HK-2 (cell line): ENCODE results near the gene PIAS1.
A peak's percentile ranks its signal among the peaks of the same experiment; 100 is the strongest.
"Not testable (repeated sequence)": the region's sequence is repeated elsewhere in the genome, so short reads cannot be mapped to it uniquely, and the experiment has no call there.

Experiments used
- DNase-seq: peaks from one replicate; pipeline ENCODE4 v3.0.0-alpha.2; 2018; ENCODE audit not compliant: unreplicated experiment

PIAS1 gene

GRCh38 chr15:68218331-68218730 lies 164.2 kb downstream of the PIAS1 start:
- DNase-seq = no peak

GRCh38 chr15:68218847-68219798 lies 165.0 kb downstream of the PIAS1 start:
- no peak for DNase-seq

- DNase-seq = no peak
These were observed 166.4 kb downstream of the PIAS1 start for GRCh38 chr15:68220489-68220888.

GRCh38 chr15:68220967-68221366 lies 166.9 kb downstream of the PIAS1 start:
- no peak for DNase-seq

- not testable (repeated sequence) for DNase-seq
These were observed 167.7 kb downstream of the PIAS1 start for GRCh38 chr15:68221530-68222431.

GRCh38 chr15:68222432-68222743 lies 168.3 kb downstream of the PIAS1 start:
- DNase-seq = not testable (repeated sequence)

- no peak for DNase-seq
These were observed 169.1 kb downstream of the PIAS1 start for GRCh38 chr15:68223171-68223570.

GRCh38 chr15:68224108-68224507 lies 170.0 kb downstream of the PIAS1 start:
- no peak for DNase-seq

GRCh38 chr15:68224546-68225250 lies 170.6 kb downstream of the PIAS1 start:
- no peak for DNase-seq

GRCh38 chr15:68225442-68225841 lies 171.3 kb downstream of the PIAS1 start:
- not testable (repeated sequence) for DNase-seq

GRCh38 chr15:68227643-68228142 lies 173.6 kb downstream of the PIAS1 start:
- DNase-seq = no peak

- peak; percentile 10 for DNase-seq
These were observed 174.2 kb downstream of the PIAS1 start for GRCh38 chr15:68228143-68228970.

- no peak for DNase-seq
These were observed 174.9 kb downstream of the PIAS1 start for GRCh38 chr15:68228971-68229385.

- DNase-seq = peak; percentile 79
These were observed 175.5 kb downstream of the PIAS1 start, which contains the start of gene CLN6 for GRCh38 chr15:68229386-68230156. CLN6 (minus strand) TSS chr15:68229728; CDS start chr15:68229584, 144 bp downstream.

- peak; percentile 5 for DNase-seq
These were observed 176.3 kb downstream of the PIAS1 start for GRCh38 chr15:68230157-68231100.

GRCh38 chr15:68231102-68231818 lies 177.1 kb downstream of the PIAS1 start:
- no peak for DNase-seq

- no peak for DNase-seq
These were observed 178.3 kb downstream of the PIAS1 start for GRCh38 chr15:68232449-68232848.

- DNase-seq = no peak
These were observed 178.8 kb downstream of the PIAS1 start for GRCh38 chr15:68232937-68233336.
